ENCODE results near the gene TRAPPC12. TPM values are rescaled to one million over a fixed set of nuclear protein-coding genes. Genes with fewer than 3 reads are reported as not detected.

TRAPPC12 gene
- total RNA-seq, 1 experiment from 2014 or later, result 69.1 TPM

DNA sequence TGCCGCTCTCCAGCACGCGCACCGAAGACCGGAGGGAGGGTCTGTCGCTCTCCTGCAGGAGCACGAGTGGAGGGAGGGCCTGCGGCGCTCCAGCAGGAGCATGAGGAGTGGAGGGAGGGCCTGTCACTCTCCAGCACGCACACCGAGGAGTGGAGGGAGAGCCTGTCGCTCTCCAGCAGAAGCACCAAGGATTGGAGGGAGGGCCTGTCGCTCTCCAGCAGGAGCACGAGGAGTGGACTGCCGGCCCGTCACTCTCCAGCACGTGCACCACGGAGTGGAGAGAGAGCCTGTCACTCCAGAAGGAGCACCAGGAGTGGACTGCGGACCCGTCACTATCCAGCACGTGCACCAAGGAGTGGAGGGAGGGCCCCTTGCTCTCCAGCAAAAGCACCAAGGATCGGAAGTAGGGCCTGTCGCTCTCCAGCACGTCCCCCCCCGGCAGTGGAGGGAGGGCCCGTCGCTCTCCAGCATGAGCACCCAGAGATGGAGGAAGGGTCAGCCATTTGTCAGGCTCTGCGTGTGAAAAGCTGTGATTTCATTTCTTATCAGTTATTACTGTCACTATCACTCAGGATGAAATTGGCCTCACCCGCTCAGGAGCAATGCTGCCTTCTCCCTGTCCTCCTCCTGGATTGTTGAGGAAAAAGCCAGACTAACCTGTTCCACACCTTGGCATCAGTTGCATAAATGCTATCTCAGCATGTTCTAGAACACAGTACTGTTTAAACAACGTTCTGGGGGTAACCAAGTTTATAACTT is 103.9 kb downstream of the TRAPPC12 start:
- Histone ChIP-seq H3K27ac (ENCODE audit: low read length) (no peak overlapping the region), H3K9me2 (replicated peaks; ENCODE audit: insufficient read depth, low read length) (no peaks in the 10 kb centered on the region), H3K27me3 (ENCODE audit: low read length) (no peaks in the 10 kb centered on the region)

DNA sequence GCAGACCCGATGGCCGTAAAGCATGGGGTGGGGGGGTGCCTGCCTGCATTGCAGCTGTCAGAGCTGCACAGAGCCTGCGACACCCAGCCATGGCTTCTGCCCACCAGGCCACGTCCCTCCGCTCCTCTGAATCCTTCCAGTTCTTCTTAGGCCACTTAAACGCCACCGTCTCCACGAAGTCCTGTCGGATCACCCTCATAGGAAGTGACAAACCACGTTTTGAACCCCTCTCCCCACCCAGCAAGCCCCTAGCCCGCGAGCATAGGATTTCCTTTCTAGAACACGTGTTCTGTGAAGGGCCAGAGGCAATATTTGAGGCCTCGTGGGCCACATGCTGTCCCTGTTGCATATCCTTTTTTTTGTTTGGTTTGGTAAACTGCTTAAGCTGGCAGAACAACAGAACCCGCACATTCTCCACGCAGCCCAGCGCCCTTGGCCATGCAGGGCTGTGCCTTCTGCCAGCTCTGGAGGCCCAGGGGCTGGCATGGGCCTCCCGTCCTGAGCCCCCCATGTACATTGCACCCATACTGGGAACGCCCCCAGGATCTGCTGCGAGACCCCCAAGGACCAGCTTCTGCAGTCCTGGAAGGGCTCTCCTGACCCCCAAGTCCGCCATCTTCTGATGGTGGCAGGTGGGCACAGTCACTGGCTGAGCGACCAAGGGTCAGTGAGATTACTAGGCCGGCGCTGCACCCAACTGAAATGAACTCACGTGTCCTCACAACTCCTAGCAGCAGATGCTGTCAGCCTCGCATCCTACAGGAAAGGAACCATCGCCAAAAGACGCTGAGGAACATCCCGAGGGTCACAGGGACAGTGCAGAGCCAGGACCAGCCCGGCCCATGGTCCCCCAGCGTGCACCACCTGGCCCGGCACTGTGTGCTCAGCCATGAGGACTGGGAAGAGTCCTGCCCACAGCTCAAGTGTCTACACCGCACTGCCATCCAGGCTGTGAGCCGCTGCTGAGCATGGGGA is 104.8 kb downstream of the TRAPPC12 start:
- Histone ChIP-seq H3K27ac (ENCODE audit: low read length) (no peak overlapping the region), H2AFZ (ENCODE audit: low read length) (no peak overlapping the region), H3K9me2 (replicated peaks; ENCODE audit: insufficient read depth, low read length) (no peaks in the 10 kb centered on the region), H3K36me3 (ENCODE audit: insufficient read depth, low read length) (no peaks in the 10 kb centered on the region; the same call in 1 of the 2 replicates), H3K4me2 (ENCODE audit: low read depth, low read length, poor library complexity, severe bottlenecking) (no peak overlapping the region), H3K9ac (ENCODE audit: low read length) (no peak overlapping the region), H3K4me1 (ENCODE audit: low read length) (peaks cover 11% of the 10 kb centered on the region), H3K79me2 (ENCODE audit: low read length) (no peaks in the 10 kb centered on the region), H3K9me3 (ENCODE audit: low read length) (no peaks in the 10 kb centered on the region), H4K20me1 (ENCODE audit: insufficient read depth, low read depth, low read length) (no peaks in the 10 kb centered on the region), H3K27me3 (ENCODE audit: low read length) (no peaks in the 10 kb centered on the region), H3K4me3 (ENCODE audit: low read length) (no peak overlapping the region)
- DNase-seq, result no peak

More for the DNA sequence above, 103.9 kb downstream of the TRAPPC12 start:
- Histone ChIP-seq H3K4me2 (ENCODE audit: low read depth, low read length, poor library complexity, severe bottlenecking) (no peak overlapping the region), H3K79me2 (ENCODE audit: low read length) (no peaks in the 10 kb centered on the region), H3K4me3 (ENCODE audit: low read length) (no peak overlapping the region), H4K20me1 (ENCODE audit: insufficient read depth, low read depth, low read length) (no peaks in the 10 kb centered on the region), H3K36me3 (ENCODE audit: insufficient read depth, low read length) (no peaks in the 10 kb centered on the region; the same call in 1 of the 2 replicates), H3K9ac (ENCODE audit: low read length) (no peak overlapping the region), H2AFZ (ENCODE audit: low read length) (no peak overlapping the region), H3K9me3 (ENCODE audit: low read length) (no peaks in the 10 kb centered on the region), H3K4me1 (ENCODE audit: low read length) (peaks cover 11% of the 10 kb centered on the region)
- DNase-seq, result no peak

DNA sequence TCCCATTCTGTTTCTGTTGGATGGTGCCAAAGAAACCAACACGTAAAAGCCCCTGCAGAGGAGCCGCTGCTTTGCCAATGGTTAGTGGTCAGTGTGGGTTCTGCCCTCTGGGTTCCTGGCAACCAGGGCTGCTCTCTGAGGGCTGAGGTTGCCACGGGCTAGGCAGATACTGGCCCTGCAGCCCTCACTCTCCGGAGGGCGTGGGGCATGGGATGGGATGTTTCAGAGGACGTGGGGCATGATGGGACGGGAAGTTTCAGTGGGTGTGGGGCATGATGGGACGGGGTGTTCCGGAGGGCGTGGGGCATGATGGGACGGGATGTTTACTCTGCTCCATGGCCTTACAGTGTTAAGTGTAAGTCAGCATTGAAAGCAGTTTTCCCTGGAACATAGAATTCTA is 105.7 kb downstream of the TRAPPC12 start:
- no peak for DNase-seq
- H3K79me2 ChIP-seq (ENCODE audit: low read length), result no peaks in the 10 kb centered on the region
- H3K4me3 ChIP-seq (ENCODE audit: low read length), result no peak overlapping the region
- H4K20me1 ChIP-seq (ENCODE audit: insufficient read depth, low read depth, low read length), result no peaks in the 10 kb centered on the region
- no peak overlapping the region for H2AFZ ChIP-seq (ENCODE audit: low read length)
- no peaks in the 10 kb centered on the region for H3K36me3 ChIP-seq (ENCODE audit: insufficient read depth, low read length)
- H3K9me3 ChIP-seq (ENCODE audit: low read length), result no peaks in the 10 kb centered on the region
- no peak overlapping the region for H3K4me2 ChIP-seq (ENCODE audit: low read depth, low read length, poor library complexity, severe bottlenecking)
- H3K9ac ChIP-seq (ENCODE audit: low read length), result no peak overlapping the region
- H3K27ac ChIP-seq (ENCODE audit: low read length), result no peak overlapping the region
- H3K27me3 ChIP-seq (ENCODE audit: low read length), result no peaks in the 10 kb centered on the region
- no peaks in the 10 kb centered on the region for H3K9me2 ChIP-seq (replicated peaks; ENCODE audit: insufficient read depth, low read length)
- H3K4me1 ChIP-seq (ENCODE audit: low read length), result peaks cover 5% of the 10 kb centered on the region

DNA sequence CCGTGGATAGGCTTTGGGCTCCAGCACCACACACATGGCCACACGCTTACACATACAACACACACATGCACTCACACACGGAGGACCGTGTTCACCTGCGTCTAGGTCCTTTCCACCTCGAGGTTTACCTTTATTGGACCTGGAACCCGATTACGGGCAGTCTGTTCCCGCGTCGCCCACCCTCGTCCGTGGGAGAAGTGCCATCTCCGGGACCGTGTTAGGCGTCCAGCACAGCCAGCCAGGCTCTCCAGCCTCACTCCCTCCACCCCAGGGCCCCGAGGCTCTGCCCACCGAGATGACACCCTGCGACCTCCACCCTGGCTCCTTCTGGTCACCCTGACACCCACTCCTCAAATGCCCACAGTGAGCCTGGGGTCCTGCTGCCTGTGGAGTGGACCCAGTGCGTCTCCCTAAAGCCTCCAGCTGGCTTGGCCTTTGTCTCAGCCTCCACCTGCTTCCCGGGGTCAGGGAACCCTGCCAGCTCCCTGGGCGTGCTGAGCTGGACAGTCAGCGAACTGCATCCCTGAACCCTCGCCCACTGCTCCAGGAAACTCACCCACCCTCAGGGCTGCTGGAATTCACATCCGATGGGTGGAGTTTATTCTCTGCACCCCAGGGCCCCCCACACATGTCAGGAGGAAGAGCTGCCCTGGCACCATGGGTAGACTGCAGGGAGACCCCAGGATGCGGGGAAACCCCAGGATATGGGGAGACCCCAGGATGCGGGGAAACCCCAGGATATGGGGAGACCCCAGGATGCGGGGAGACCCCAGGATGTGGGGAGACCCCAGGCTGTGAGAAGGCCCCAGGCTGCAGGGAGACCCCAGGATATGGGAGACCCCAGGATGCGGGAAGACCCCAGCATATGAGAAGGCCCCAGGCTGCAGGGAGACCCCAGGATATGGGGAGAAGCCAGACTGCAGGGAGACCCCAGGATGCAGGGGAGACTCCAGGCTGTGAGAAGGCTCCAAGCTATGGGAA is 106.8 kb downstream of the TRAPPC12 start:
- no peaks in the 10 kb centered on the region for H3K36me3 ChIP-seq (ENCODE audit: insufficient read depth, low read length)
- no peak for DNase-seq
- no peak overlapping the region for H3K4me3 ChIP-seq (ENCODE audit: low read length)
- peaks cover 4% of the 10 kb centered on the region; the same call in 1 of the 2 replicates for H3K4me1 ChIP-seq (ENCODE audit: low read length)
- H4K20me1 ChIP-seq (ENCODE audit: insufficient read depth, low read depth, low read length), result no peaks in the 10 kb centered on the region
- H3K9me2 ChIP-seq (replicated peaks; ENCODE audit: insufficient read depth, low read length), result no peaks in the 10 kb centered on the region
- no peak overlapping the region for H3K4me2 ChIP-seq (ENCODE audit: low read depth, low read length, poor library complexity, severe bottlenecking)
- H3K9me3 ChIP-seq (ENCODE audit: low read length), result no peaks in the 10 kb centered on the region
- H3K27me3 ChIP-seq (ENCODE audit: low read length), result no peaks in the 10 kb centered on the region
- H3K27ac ChIP-seq (ENCODE audit: low read length), result no peak overlapping the region
- H3K9ac ChIP-seq (ENCODE audit: low read length), result no peak overlapping the region
- no peak overlapping the region for H2AFZ ChIP-seq (ENCODE audit: low read length)
- H3K79me2 ChIP-seq (ENCODE audit: low read length), result no peaks in the 10 kb centered on the region

DNA sequence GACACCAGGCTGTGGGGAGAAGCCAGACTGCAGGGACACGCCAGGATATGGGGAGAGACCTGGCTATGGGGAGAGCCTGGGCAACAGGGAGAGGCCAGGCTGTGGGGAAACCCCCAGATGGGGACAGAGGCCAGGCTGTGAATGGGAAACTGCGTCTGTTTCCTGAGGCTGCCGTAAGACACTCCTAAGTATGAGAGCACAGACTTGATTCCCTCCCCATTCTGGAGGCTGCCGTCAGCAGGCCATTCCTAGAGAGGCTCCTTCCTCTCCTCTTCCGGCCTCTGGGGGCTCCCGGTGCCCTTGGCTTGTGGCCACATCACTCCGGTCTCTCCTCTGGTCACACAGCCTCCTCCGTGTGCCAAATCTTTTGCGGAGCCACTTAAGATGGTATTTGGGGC is 107.5 kb downstream of the TRAPPC12 start:
- H3K9me3 ChIP-seq (ENCODE audit: low read length), result no peaks in the 10 kb centered on the region
- H3K4me1 ChIP-seq (ENCODE audit: low read length), result peaks cover 6% of the 10 kb centered on the region; the same call in 1 of the 2 replicates
- no peaks in the 10 kb centered on the region for H3K27me3 ChIP-seq (ENCODE audit: low read length)
- H3K9me2 ChIP-seq (replicated peaks; ENCODE audit: insufficient read depth, low read length), result no peaks in the 10 kb centered on the region
- no peak for DNase-seq
- H3K27ac ChIP-seq (ENCODE audit: low read length), result no peak overlapping the region
- H3K36me3 ChIP-seq (ENCODE audit: insufficient read depth, low read length), result no peaks in the 10 kb centered on the region
- H3K79me2 ChIP-seq (ENCODE audit: low read length), result no peaks in the 10 kb centered on the region
- no peak overlapping the region for H3K9ac ChIP-seq (ENCODE audit: low read length)
- no peak overlapping the region for H2AFZ ChIP-seq (ENCODE audit: low read length)
- H4K20me1 ChIP-seq (ENCODE audit: insufficient read depth, low read depth, low read length), result no peaks in the 10 kb centered on the region
- no peak overlapping the region for H3K4me3 ChIP-seq (ENCODE audit: low read length)
- H3K4me2 ChIP-seq (ENCODE audit: low read depth, low read length, poor library complexity, severe bottlenecking), result no peak overlapping the region

DNA sequence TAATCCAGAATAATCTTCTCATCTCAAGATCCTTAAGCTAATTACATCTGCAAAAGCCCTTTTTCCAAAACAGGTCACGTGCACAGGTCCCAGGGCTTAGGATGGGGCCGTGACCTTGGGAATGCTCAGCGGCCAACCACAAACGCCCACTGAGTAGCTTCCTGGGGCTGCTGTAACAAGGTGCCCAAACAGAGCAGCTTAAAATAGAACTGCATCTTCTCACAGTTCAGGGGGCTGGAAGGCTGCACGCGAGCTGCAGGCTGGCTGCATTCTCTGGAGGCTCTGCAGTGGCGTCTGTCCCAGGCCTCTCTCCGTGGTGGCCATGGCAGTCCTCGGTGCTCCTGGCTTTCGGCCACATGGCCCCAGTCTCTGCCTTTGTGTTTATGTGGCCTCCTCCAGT is 107.9 kb downstream of the TRAPPC12 start:
- H3K9ac ChIP-seq (ENCODE audit: low read length), result no peak overlapping the region

DNA sequence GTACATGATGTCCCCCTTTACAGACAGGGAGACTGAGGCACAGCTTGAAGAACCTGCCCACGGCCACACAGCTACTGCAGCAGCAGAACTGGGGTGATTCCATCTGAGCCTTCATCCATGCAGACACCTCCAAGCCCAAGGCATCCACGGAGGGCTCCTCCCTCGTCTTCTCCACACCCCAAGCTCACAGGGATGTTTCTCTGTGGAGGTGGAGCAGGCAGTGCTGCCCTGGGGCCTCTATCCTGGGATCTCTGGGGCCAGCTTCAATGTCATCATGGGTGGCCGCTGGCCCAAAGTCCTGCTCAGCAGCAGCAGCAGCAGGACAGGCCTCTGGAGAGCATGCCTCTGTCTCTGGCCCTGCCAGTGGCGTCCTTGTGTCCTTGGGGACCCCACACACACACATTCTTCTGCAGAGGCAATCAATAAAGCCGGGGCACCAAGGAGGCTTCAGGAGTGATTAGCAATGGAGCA is 108.6 kb downstream of the TRAPPC12 start:
- Histone ChIP-seq H2AFZ (ENCODE audit: low read length) (no peak overlapping the region), H3K9me3 (ENCODE audit: low read length) (no peaks in the 10 kb centered on the region), H3K4me1 (ENCODE audit: low read length) (peaks cover 6% of the 10 kb centered on the region; the same call in 1 of the 2 replicates), H3K4me2 (ENCODE audit: low read depth, low read length, poor library complexity, severe bottlenecking) (no peak overlapping the region), H3K4me3 (ENCODE audit: low read length) (no peak overlapping the region), H3K79me2 (ENCODE audit: low read length) (no peaks in the 10 kb centered on the region), H3K9ac (ENCODE audit: low read length) (no peak overlapping the region), H3K36me3 (ENCODE audit: insufficient read depth, low read length) (no peaks in the 10 kb centered on the region), H4K20me1 (ENCODE audit: insufficient read depth, low read depth, low read length) (no peaks in the 10 kb centered on the region), H3K27ac (ENCODE audit: low read length) (no peak overlapping the region), H3K27me3 (ENCODE audit: low read length) (no peaks in the 10 kb centered on the region), H3K9me2 (replicated peaks; ENCODE audit: insufficient read depth, low read length) (no peaks in the 10 kb centered on the region)
- DNase-seq, result no peak

More for the DNA sequence above, 107.9 kb downstream of the TRAPPC12 start:
- H3K27ac ChIP-seq (ENCODE audit: low read length), result no peak overlapping the region
- DNase-seq, result no peak
- H4K20me1 ChIP-seq (ENCODE audit: insufficient read depth, low read depth, low read length), result no peaks in the 10 kb centered on the region
- H3K4me3 ChIP-seq (ENCODE audit: low read length), result no peak overlapping the region
- H3K9me2 ChIP-seq (replicated peaks; ENCODE audit: insufficient read depth, low read length), result no peaks in the 10 kb centered on the region
- no peaks in the 10 kb centered on the region for H3K9me3 ChIP-seq (ENCODE audit: low read length)
- no peak overlapping the region for H2AFZ ChIP-seq (ENCODE audit: low read length)
- no peaks in the 10 kb centered on the region for H3K79me2 ChIP-seq (ENCODE audit: low read length)
- H3K27me3 ChIP-seq (ENCODE audit: low read length), result no peaks in the 10 kb centered on the region
- H3K4me2 ChIP-seq (ENCODE audit: low read depth, low read length, poor library complexity, severe bottlenecking), result no peak overlapping the region
- no peaks in the 10 kb centered on the region for H3K36me3 ChIP-seq (ENCODE audit: insufficient read depth, low read length)
- H3K4me1 ChIP-seq (ENCODE audit: low read length), result peaks cover 6% of the 10 kb centered on the region; the same call in 1 of the 2 replicates

Measured in Karpas-422 (cell line).